GM12873 (cell line): Measurements from ENCODE around the gene ERFL.

ENCODE experiments used
- CTCF ChIP-seq: IDR thresholded peaks from 2 replicates; pipeline ENCODE4 v1.5.1; 2012; ENCODE audit warnings: low read depth, mild to moderate bottlenecking, moderate library complexity, low read length, control low read depth; ENCODE audit not compliant: insufficient read depth; ENCODE audit errors: missing control alignments

Gene ERFL

GRCh38 chr19:41928221-41928683 lies at the start of gene ERFL:
ERFL (minus strand) TSS chr19:41928449; CDS start chr19:41912919, 15,530 bp downstream.
- no peak for TF ChIP-seq CTCF

- no peak for TF ChIP-seq CTCF
These were observed 49.7 kb upstream of the ERFL start for GRCh38 chr19:41977916-41978315.

DNA sequence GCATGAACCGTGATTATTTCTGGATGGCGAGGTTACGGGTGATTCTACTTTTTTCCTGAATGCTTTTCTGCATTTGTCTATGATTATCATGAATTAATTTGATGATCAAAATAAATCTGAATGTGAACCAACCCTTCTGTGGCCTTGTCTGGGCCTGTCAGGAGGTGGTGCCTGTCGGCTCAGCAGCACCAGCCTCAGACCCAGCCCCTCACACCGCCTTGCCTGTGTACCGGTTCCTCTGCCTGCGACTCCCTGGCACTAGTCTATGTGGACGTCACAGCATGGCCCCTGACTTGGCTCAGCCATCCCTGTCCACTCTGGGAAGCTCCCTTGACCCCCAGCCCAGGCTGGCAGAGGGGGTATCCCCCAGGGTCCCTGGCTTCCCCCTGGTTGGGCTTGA lies 46.4 kb upstream of the ERFL start:
- TF ChIP-seq CTCF: no peak

DNA sequence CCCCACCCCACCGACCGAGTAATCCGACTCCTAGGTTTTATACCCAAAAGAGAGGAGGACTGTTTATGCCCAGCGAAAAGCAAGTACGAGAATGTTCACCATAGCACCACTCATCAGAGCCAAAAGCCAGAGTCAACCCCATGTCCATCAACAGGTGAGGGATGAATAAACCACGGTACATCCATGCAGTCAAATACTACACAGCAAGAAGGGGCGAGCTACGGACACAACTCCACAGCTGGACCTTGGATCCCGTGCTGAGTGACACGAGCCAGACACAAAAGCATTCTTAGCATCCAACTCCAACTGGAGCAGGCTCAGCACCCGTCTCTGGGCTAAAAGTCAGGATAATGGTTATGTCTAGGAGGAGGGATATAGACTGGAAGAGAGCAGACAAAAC lies 43.1 kb upstream of the ERFL start:
- no peak for TF ChIP-seq CTCF

DNA sequence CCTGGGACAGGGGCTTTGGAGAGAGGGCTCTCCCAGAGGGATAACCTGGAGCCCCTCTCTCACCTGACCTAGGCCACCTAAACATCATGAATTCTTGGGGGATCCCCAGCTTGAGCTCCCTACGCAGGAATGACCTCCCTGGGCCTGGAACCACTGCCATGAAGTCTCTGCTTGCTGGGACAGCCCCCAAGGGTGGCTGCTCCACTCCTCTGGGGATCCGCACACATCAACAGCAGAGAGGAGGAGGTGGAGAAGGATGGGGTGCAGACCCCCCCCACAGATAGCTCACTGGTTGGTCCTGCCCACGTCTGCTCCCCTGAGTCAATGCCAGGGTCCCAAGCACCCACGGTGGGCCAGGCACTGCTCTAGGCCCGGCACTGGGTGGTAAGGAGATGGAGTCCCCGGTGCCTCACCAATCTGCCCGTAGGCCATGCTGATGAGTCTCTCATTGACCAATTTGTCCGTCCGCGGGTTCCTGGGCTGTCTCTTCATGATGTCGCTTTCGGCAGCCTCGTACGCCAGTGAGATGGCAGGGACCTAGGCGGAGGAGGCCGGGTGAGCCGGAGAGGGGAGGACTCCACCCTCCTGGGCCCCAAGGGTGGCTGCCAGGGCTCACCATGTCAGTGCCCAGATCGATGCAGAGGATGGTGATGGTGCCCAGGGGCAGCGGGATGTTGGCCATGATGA lies 41.7 kb upstream of the ERFL start:
- TF ChIP-seq CTCF: no peak

DNA sequence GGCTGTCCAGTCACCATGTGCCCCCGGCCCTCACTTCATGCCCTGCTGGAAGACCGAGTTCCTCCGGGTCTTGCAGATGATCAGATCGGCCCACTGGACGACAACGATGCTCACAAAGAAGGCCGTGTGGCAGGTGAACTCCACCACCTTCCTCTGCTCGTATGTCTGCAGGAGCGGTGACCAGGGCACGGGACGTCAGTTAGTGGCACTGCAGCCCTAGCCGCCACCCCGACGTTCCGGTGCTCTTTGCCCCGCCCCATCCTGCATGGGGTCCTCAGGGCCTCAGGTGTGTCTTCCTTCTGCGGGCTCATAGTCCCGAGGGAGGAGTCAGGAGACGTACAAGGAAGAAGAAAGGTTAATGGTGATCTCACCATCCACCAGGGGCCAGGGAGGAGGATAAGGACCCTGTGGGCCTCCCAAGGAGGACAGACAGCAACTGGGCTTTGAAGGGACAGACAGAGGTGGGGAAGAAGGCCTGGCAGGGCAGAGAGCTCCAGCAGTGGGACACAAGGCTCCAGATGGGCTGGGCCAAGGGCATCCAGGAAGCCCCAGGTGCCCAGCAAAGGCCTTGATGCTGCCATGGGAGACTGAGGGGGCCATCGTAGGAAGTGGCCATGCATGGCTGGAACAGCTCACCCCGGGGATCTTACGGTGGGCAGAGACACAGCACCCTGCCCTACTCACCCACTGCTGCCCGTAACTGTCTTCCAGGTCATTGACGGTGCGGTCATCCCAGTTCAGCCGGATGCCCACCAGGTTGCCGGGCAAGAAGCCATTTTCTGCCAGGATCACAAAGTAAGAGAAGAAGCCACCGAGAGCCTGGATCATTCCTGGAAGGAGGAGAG lies 40.7 kb upstream of the ERFL start:
- no peak for TF ChIP-seq CTCF

- no peak for TF ChIP-seq CTCF
These were observed 39.0 kb upstream of the ERFL start for GRCh38 chr19:41967054-41967783.
